ENCODE data around the gene MAP4K5.

DNA sequence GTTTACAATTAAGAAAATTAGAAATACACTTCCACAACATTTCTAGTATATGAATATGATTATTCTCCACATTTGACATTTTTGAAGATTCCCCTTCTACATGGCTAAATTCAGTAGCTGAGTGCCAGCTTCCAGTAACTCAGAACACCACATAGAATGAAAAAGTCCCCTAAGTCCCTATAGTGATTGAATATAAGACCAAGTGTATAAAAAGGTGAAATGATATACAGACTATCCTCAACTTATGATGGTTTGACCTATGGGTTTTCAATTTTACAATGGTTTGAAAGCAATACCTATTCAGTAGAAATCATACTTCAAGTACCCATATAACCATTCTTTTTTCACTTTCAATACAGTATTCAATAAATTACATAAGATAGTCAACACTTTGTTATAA lies 43.4 kb upstream of the MAP4K5 start:
- TF ChIP-seq, protein P1, sequence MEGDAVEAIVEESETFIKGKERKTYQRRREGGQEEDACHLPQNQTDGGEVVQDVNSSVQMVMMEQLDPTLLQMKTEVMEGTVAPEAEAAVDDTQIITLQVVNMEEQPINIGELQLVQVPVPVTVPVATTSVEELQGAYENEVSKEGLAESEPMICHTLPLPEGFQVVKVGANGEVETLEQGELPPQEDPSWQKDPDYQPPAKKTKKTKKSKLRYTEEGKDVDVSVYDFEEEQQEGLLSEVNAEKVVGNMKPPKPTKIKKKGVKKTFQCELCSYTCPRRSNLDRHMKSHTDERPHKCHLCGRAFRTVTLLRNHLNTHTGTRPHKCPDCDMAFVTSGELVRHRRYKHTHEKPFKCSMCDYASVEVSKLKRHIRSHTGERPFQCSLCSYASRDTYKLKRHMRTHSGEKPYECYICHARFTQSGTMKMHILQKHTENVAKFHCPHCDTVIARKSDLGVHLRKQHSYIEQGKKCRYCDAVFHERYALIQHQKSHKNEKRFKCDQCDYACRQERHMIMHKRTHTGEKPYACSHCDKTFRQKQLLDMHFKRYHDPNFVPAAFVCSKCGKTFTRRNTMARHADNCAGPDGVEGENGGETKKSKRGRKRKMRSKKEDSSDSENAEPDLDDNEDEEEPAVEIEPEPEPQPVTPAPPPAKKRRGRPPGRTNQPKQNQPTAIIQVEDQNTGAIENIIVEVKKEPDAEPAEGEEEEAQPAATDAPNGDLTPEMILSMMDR (IDR thresholded peaks at IDR 0.05; ENCODE audit: low read length), result no peak
- TF ChIP-seq EZH2 (optimal IDR thresholded peaks at IDR 0.05; ENCODE audit: low read depth, low read length), result no peak
